ENCODE results near the gene TGFB2.

Gene TGFB2

GRCh38 chr1:218339267-218339831 is 5.8 kb upstream of the TGFB2 start:
- DNase-seq = peak; percentile 22

GRCh38 chr1:218341325-218341724 is 3.8 kb upstream of the TGFB2 start:
- DNase-seq = no peak

GRCh38 chr1:218342091-218342490 is 3.0 kb upstream of the TGFB2 start:
- DNase-seq = no peak

GRCh38 chr1:218345673-218346390 is 696 bp downstream of the TGFB2 start:
- peak; percentile 10 for DNase-seq

- no peak for DNase-seq
Measured at GRCh38 chr1:218346391-218347204, 1.5 kb downstream of the TGFB2 start.

GRCh38 chr1:218347336-218347722 is 2.2 kb downstream of the TGFB2 start:
- DNase-seq = no peak

GRCh38 chr1:218347723-218348627 is 2.8 kb downstream of the TGFB2 start:
- no peak for DNase-seq

GRCh38 chr1:218348628-218349071 is 3.5 kb downstream of the TGFB2 start:
- no peak for DNase-seq

- no peak for DNase-seq
Measured at GRCh38 chr1:218349348-218350034, 4.4 kb downstream of the TGFB2 start.

- no peak for DNase-seq
Measured at GRCh38 chr1:218350035-218350525, 4.9 kb downstream of the TGFB2 start.

- DNase-seq = no peak
Measured at GRCh38 chr1:218350801-218351266, 5.7 kb downstream of the TGFB2 start.

- DNase-seq = peak; percentile 3
Measured at GRCh38 chr1:218351391-218352074, 6.4 kb downstream of the TGFB2 start.

GRCh38 chr1:218352075-218352438 is 6.9 kb downstream of the TGFB2 start:
- DNase-seq = no peak

GRCh38 chr1:218353656-218354055 is 8.5 kb downstream of the TGFB2 start:
- DNase-seq = no peak

- no peak for DNase-seq
Measured at GRCh38 chr1:218355278-218355677, 10.1 kb downstream of the TGFB2 start.

GRCh38 chr1:218357211-218357892 is 12.2 kb downstream of the TGFB2 start:
- no peak for DNase-seq

- no peak for DNase-seq
Measured at GRCh38 chr1:218357893-218358232, 12.7 kb downstream of the TGFB2 start.

- DNase-seq = no peak
Measured at GRCh38 chr1:218361298-218362065, 16.3 kb downstream of the TGFB2 start.

GRCh38 chr1:218362418-218363076 is 17.4 kb downstream of the TGFB2 start:
- no peak for DNase-seq
